Measurements from ENCODE around the gene CHMP6. TPM values are rescaled to one million over a fixed set of nuclear protein-coding genes. Genes with fewer than 3 reads are reported as not detected.
A peak's percentile ranks its signal among the peaks of the same experiment; 100 is the strongest.

The CHMP6 gene
- total and polyA plus RNA-seq, 9 of the 15 experiments (the other 6 are each of a cell fraction or from before 2014, with no cell fraction given), result 0.25 to 30.4 (median 13.4) TPM

GRCh38 chr17:81034779-81035520 lies 43.3 kb downstream of the CHMP6 start, which contains the start of gene BAIAP2 (continued):
- TF ChIP-seq RAD21 (CRISPR knock-in tag; conservative IDR thresholded peaks at IDR 0.05 in 1 of 2, IDR thresholded peaks at IDR 0.05 in 1 of 2), result peak in 1 of 2 experiments; percentile 24; a peak in 1 of 4 replicates
- peak; percentile 68; the same call in 1 of the 2 replicates for TF ChIP-seq ZBTB7A (IDR thresholded peaks at IDR 0.05; ENCODE audit: borderline replicate concordance, control insufficient read depth, low read depth, low read length)
- TF ChIP-seq TAF7 (tag; IDR thresholded peaks at IDR 0.05), result 0 out of 2 replicates have a peak, but pooled peaks have one; percentile 36
- TF ChIP-seq MEIS2 (IDR thresholded peaks at IDR 0.05; ENCODE audit: partially characterized antibody), result no peak
- peak; percentile 76 for TF ChIP-seq SP2 (IDR thresholded peaks at IDR 0.05; ENCODE audit: extremely low read depth, low read depth, low read length, poor library complexity, severe bottlenecking)
- TF ChIP-seq ZNF79 (CRISPR knock-in tag; IDR thresholded peaks at IDR 0.05; ENCODE audit: low read depth), result no peak
- TF ChIP-seq PHF8 (IDR thresholded peaks at IDR 0.05; ENCODE audit: borderline replicate concordance, low read length), result peak; percentile 90; the same call in 1 of the 2 replicates
- TF ChIP-seq CEBPG (CRISPR knock-in tag; IDR thresholded peaks at IDR 0.05), result no peak
- no peak for TF ChIP-seq CEBPG (tag; conservative IDR thresholded peaks at IDR 0.05 in 1 of 2, IDR thresholded peaks at IDR 0.05 in 1 of 2)
- TF ChIP-seq U2AF1 (optimal IDR thresholded peaks at IDR 0.05; ENCODE audit: low read depth, low read length), result no peak
- peak; percentile 80 for TF ChIP-seq RBM22 (IDR thresholded peaks at IDR 0.05; ENCODE audit: low read depth, low read length, poor library complexity, severe bottlenecking)
- TF ChIP-seq MBD2 (IDR thresholded peaks at IDR 0.05; ENCODE audit: borderline replicate concordance, low read depth), result peak; percentile 62
- TF ChIP-seq GABPB1 (CRISPR knock-in tag; IDR thresholded peaks at IDR 0.05), result 0 out of 2 replicates have a peak, but pooled peaks have one; percentile 41
- peak; percentile 39; the same call in 1 of the 2 replicates for TF ChIP-seq AFF4 (CRISPR knock-in tag; IDR thresholded peaks at IDR 0.05)
- 0 out of 2 replicates have a peak, but pooled peaks have one; percentile 49 for TF ChIP-seq HDAC6 (IDR thresholded peaks at IDR 0.05; ENCODE audit: low read depth, low read length)
- peak; percentile 81 for TF ChIP-seq CHD1 (IDR thresholded peaks at IDR 0.05; ENCODE audit: low read length)
- peak; percentile 85 for TF ChIP-seq HMGN3 (IDR thresholded peaks at IDR 0.05; ENCODE audit: borderline replicate concordance, extremely low read depth, insufficient read length, low read depth, low read length)
- 0 out of 2 replicates have a peak, but pooled peaks have one; percentile 34 for TF ChIP-seq ETS1 (conservative IDR thresholded peaks at IDR 0.05; ENCODE audit: control insufficient read depth, low read depth, low read length)
- TF ChIP-seq, protein P1, sequence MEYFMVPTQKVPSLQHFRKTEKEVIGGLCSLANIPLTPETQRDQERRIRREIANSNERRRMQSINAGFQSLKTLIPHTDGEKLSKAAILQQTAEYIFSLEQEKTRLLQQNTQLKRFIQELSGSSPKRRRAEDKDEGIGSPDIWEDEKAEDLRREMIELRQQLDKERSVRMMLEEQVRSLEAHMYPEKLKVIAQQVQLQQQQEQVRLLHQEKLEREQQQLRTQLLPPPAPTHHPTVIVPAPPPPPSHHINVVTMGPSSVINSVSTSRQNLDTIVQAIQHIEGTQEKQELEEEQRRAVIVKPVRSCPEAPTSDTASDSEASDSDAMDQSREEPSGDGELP (CRISPR knock-in tag; IDR thresholded peaks at IDR 0.05; ENCODE audit: borderline replicate concordance), result peak; percentile 66; the same call in 1 of the 2 replicates
- TF ChIP-seq ZNF668 (CRISPR knock-in tag; IDR thresholded peaks at IDR 0.05), result 0 out of 2 replicates have a peak, but pooled peaks have one; percentile 14
